Hepatocyte (in vitro differentiated cells): Measurements from ENCODE around the gene ZNF653. TPM values are rescaled to one million over a fixed set of nuclear protein-coding genes. Genes with fewer than 3 reads are reported as not detected.

Experiments
- DNase-seq: peaks from one replicate; pipeline ENCODE4 v3.0.0-alpha.2; 2016; ENCODE audit warnings: low spot score
- H2AFZ ChIP-seq: fragments of 200-600 bp; sonication (generic); 2 replicates; pipeline ENCODE4 v1.6.0; 2016; ENCODE audit warnings: antibody characterized with exemption, mild to moderate bottlenecking
- H3K27ac ChIP-seq: fragments of 200-600 bp; sonication (generic); 2 replicates; pipeline ENCODE4 v1.5.1; 2016; ENCODE audit warnings: mild to moderate bottlenecking
- H3K27me3 ChIP-seq: fragments of 200-600 bp; sonication (generic); 2 replicates; pipeline ENCODE4 v1.6.1; 2016
- H3K36me3 ChIP-seq: fragments of 200-600 bp; sonication (generic); replicated peaks from 2 replicates; pipeline ENCODE4 v1.5.1; 2016; ENCODE audit warnings: low read depth; ENCODE audit not compliant: insufficient read depth
- H3K4me1 ChIP-seq: fragments of 200-600 bp; sonication (generic); 2 replicates; pipeline ENCODE4 v1.5.1; 2016; ENCODE audit warnings: mild to moderate bottlenecking, moderate library complexity; ENCODE audit not compliant: insufficient read depth
- H3K4me2 ChIP-seq: fragments of 200-600 bp; sonication (generic); 2 replicates; pipeline ENCODE4 v1.6.0; 2016
- H3K4me3 ChIP-seq: fragments of 200-600 bp; sonication (generic); 2 replicates; pipeline ENCODE4 v1.5.1; 2016; ENCODE audit warnings: mild to moderate bottlenecking
- H3K79me2 ChIP-seq: fragments of 200-600 bp; sonication (generic); 2 replicates; pipeline ENCODE4 v1.6.0; 2017; ENCODE audit warnings: mild to moderate bottlenecking
- H3K9me2 ChIP-seq: fragments of 200-600 bp; sonication (generic); replicated peaks from 2 replicates; pipeline ENCODE4 v1.6.0; 2017; ENCODE audit warnings: mild to moderate bottlenecking; ENCODE audit not compliant: insufficient read depth
- H3K9me3 ChIP-seq: fragments of 200-600 bp; sonication (generic); 2 replicates; pipeline ENCODE4 v1.5.1; 2016; ENCODE audit warnings: low read depth, mild to moderate bottlenecking
- H4K20me1 ChIP-seq: fragments of 200-600 bp; sonication (generic); 2 replicates; pipeline ENCODE4 v1.6.0; 2016; ENCODE audit warnings: mild to moderate bottlenecking; ENCODE audit not compliant: insufficient read depth, poor library complexity, severe bottlenecking
- EZH2 ChIP-seq: fragments of 200-600 bp; sonication (generic); IDR thresholded peaks from 2 replicates; pipeline ENCODE4 v1.6.1; 2016; ENCODE audit warnings: antibody characterized with exemption, mild to moderate bottlenecking, borderline replicate concordance
- EZH2phosphoT487 ChIP-seq: fragments of 200-600 bp; sonication (generic); IDR thresholded peaks from one replicate; pipeline ENCODE4 v1.6.1; 2018; ENCODE audit warnings: antibody characterized with exemption, mild to moderate bottlenecking, low read depth, moderate library complexity; ENCODE audit not compliant: unreplicated experiment, severe bottlenecking
- WGBS: methylation state at CpG from one replicate; pipeline ENCODE4 v1.1.6; 2016; ENCODE audit warnings: low lambda C conversion rate; ENCODE audit errors: missing lambda C conversion rate; 5-methylcytosine and 5-hydroxymethylcytosine counted together
- polyA plus RNA-seq: library from polyadenylated mRNA; unstranded; fragments of >200 nt; fragmentation: Nextera tagmentation; extraction: Ambion mirVana; gene quantifications from 2 replicates; pipeline ENCODE4 v1.2.1, GENCODE V29; 2016
- total RNA-seq: library from RNA; depleted of rRNA; stranded (reverse); fragments of >200 nt; gene quantifications from 2 replicates; pipeline ENCODE4 v1.2.3, GENCODE V29; 2014
- TF ChIP-seq, protein P1 (sequence below): fragments of 200-600 bp; sonication (generic); IDR thresholded peaks from 2 replicates; pipeline ENCODE4 v1.5.1; 2016; ENCODE audit warnings: antibody characterized with exemption, mild to moderate bottlenecking; ENCODE audit not compliant: poor library complexity

ZNF653 gene
- total and polyA plus RNA-seq, 2 experiments from 2014 or later = 8.4 to 9.6 TPM

- H4K20me1 ChIP-seq = no peaks in the 10 kb centered on the region
- H3K36me3 ChIP-seq = no peaks in the 10 kb centered on the region
- H2AFZ ChIP-seq = no peak overlapping the region
- 93% methylated on average over 21 of the region's 24 CpGs for WGBS
- no peaks in the 10 kb centered on the region for H3K4me1 ChIP-seq
- H3K4me2 ChIP-seq = no peak overlapping the region
- TF ChIP-seq, protein P1, sequence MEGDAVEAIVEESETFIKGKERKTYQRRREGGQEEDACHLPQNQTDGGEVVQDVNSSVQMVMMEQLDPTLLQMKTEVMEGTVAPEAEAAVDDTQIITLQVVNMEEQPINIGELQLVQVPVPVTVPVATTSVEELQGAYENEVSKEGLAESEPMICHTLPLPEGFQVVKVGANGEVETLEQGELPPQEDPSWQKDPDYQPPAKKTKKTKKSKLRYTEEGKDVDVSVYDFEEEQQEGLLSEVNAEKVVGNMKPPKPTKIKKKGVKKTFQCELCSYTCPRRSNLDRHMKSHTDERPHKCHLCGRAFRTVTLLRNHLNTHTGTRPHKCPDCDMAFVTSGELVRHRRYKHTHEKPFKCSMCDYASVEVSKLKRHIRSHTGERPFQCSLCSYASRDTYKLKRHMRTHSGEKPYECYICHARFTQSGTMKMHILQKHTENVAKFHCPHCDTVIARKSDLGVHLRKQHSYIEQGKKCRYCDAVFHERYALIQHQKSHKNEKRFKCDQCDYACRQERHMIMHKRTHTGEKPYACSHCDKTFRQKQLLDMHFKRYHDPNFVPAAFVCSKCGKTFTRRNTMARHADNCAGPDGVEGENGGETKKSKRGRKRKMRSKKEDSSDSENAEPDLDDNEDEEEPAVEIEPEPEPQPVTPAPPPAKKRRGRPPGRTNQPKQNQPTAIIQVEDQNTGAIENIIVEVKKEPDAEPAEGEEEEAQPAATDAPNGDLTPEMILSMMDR = no peak
- no peak for TF ChIP-seq EZH2
- TF ChIP-seq EZH2phosphoT487 = no peak
- no peak overlapping the region for H3K4me3 ChIP-seq
- no peaks in the 10 kb centered on the region for H3K27me3 ChIP-seq
- no peaks in the 10 kb centered on the region for H3K9me3 ChIP-seq
- H3K9me2 ChIP-seq = no peaks in the 10 kb centered on the region
- no peaks in the 10 kb centered on the region for H3K79me2 ChIP-seq
- no peak for DNase-seq
- no peak overlapping the region for H3K27ac ChIP-seq
Measured at GRCh38 chr19:11549386-11549953, 43.8 kb upstream of the ZNF653 start.

DNA sequence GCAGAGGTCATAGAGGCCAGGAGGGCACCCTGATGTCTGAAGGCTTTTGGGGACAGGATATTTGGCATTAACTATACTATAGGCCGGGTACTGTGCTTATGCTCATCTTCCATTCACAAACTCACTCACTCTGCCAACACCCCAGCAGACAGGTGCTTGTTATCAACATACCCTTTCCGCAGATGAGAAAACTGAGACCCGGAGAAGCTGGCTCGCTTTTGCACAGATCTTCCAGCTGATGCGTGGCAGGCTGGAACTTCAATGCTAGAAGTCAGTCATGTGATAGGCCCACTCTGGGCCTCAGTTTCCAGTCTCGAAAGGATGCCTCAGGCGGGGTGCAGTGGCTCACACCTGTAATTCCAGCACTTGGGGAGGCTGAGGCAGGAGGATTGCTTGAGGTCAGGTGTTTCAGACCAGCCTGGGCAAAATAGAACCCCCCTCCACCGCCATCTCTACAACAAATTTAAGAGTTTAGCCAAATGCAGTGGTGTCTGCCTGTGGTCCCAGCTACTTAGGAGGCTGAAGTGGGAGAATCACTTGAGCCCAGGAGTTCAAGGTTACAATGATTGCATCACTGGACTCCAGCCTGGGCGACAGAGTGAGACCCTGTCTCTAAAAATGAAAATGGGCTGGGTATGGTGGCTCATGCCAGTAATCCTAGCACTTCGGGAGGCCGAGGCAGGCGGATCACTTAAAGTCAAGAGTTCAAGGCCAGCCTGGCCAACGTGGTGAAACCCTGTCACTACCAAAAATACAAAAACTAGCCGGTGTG, 42.5 kb upstream of the ZNF653 start:
- H2AFZ ChIP-seq = no peak overlapping the region
- no peaks in the 10 kb centered on the region for H3K9me3 ChIP-seq
- no peaks in the 10 kb centered on the region for H4K20me1 ChIP-seq
- H3K27ac ChIP-seq = no peak overlapping the region
- H3K4me3 ChIP-seq = no peak overlapping the region
- DNase-seq = no peak
- H3K36me3 ChIP-seq = no peaks in the 10 kb centered on the region
- no peaks in the 10 kb centered on the region for H3K4me1 ChIP-seq
- TF ChIP-seq EZH2phosphoT487 (no peak), EZH2 (no peak)
- TF ChIP-seq, protein P1 = no peak
- no peak overlapping the region for H3K4me2 ChIP-seq
- H3K9me2 ChIP-seq = no peaks in the 10 kb centered on the region
- H3K79me2 ChIP-seq = no peaks in the 10 kb centered on the region
- WGBS = 93% methylated on average over 14 of the region's 14 CpGs
- H3K27me3 ChIP-seq = no peaks in the 10 kb centered on the region

- no peaks in the 10 kb centered on the region for H3K9me2 ChIP-seq
- no peak overlapping the region for H2AFZ ChIP-seq
- H3K27me3 ChIP-seq = no peaks in the 10 kb centered on the region
- no peak overlapping the region for H3K4me3 ChIP-seq
- WGBS = 84% methylated on average over 3 of the region's 3 CpGs
- H3K27ac ChIP-seq = no peak overlapping the region
- H3K4me2 ChIP-seq = no peak overlapping the region
- H3K36me3 ChIP-seq = no peaks in the 10 kb centered on the region
- H3K9me3 ChIP-seq = no peaks in the 10 kb centered on the region
- no peak for DNase-seq
- TF ChIP-seq, protein P1 = no peak
- no peak for TF ChIP-seq EZH2phosphoT487
- TF ChIP-seq EZH2 = no peak
- H3K4me1 ChIP-seq = peaks cover 13% of the 10 kb centered on the region
- H4K20me1 ChIP-seq = no peaks in the 10 kb centered on the region
- H3K79me2 ChIP-seq = no peaks in the 10 kb centered on the region
Measured at GRCh38 chr19:11541238-11541637, 35.6 kb upstream of the ZNF653 start.
